ENCODE data around the gene SYT17.

- TF ChIP-seq CTCF (conservative IDR thresholded peaks at IDR 0.05): no peak
- no peak for TF ChIP-seq ZFX (IDR thresholded peaks at IDR 0.05)
Observed at GRCh38 chr16:19182481-19182880, 14.4 kb downstream of the SYT17 start.

Data from C4-2B (cell line).